Lower leg skin (tissue), 3 donors: ENCODE data around the gene MORC3.

Experiments
- POLR2A ChIP-seq, 2 donors: fragments of 450-650 bp; IDR thresholded peaks; one replicate each; pipeline ENCODE4 v1.6.1; 2016 to 2017; ENCODE audit warnings: antibody characterized with exemption in 2 of 2, mild to moderate bottlenecking in 1 of 2, moderate library complexity in 1 of 2
- TF ChIP-seq, protein P1 (sequence below), 3 donors: fragments of 450-650 bp; IDR thresholded peaks; one replicate each; pipeline ENCODE4 v1.5.1; 2016; ENCODE audit warnings: antibody characterized with exemption in 3 of 3, mild to moderate bottlenecking in 3 of 3, moderate library complexity in 2 of 3

- TF ChIP-seq, protein P1, sequence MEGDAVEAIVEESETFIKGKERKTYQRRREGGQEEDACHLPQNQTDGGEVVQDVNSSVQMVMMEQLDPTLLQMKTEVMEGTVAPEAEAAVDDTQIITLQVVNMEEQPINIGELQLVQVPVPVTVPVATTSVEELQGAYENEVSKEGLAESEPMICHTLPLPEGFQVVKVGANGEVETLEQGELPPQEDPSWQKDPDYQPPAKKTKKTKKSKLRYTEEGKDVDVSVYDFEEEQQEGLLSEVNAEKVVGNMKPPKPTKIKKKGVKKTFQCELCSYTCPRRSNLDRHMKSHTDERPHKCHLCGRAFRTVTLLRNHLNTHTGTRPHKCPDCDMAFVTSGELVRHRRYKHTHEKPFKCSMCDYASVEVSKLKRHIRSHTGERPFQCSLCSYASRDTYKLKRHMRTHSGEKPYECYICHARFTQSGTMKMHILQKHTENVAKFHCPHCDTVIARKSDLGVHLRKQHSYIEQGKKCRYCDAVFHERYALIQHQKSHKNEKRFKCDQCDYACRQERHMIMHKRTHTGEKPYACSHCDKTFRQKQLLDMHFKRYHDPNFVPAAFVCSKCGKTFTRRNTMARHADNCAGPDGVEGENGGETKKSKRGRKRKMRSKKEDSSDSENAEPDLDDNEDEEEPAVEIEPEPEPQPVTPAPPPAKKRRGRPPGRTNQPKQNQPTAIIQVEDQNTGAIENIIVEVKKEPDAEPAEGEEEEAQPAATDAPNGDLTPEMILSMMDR (IDR thresholded peaks at IDR 0.05) = no peak
- no peak for TF ChIP-seq POLR2A (IDR thresholded peaks at IDR 0.05)
Observed at GRCh38 chr21:36306872-36307534, 13.0 kb upstream of the MORC3 start.
